NCI-H748 (cell line): ENCODE data around the gene AP3S1.
"Not testable (repeated sequence)": the region's sequence is repeated elsewhere in the genome, so short reads cannot be mapped to it uniquely, and the experiment has no call there.

ENCODE experiments used
- DNase-seq: peaks from one replicate; lab custom pipeline; 2025; ENCODE audit not compliant: unreplicated experiment; lab: John Stamatoyannopoulos, UW

AP3S1 gene

GRCh38 chr5:115869256-115869795 lies 27.6 kb downstream of the AP3S1 start:
- DNase-seq: no peak

DNA sequence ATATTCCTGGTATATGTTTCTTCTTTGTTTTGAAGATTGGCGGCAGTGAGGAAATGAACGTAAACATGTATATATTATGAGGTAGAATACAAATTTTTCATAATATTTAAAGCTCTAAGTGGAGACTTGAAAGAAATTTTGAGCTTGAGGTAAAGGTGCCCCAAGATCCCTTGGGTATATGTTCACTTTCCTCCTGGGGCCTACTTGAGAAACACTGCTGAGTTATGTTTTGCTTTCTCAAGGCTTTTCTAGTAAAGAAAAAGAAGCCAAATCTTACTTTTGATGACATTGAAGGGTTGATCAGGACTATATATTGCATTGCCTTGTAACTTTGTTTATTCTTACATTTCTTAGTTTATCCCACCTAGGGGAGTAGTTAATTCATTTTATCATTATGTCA lies 30.7 kb downstream of the AP3S1 start:
- no peak for DNase-seq

DNA sequence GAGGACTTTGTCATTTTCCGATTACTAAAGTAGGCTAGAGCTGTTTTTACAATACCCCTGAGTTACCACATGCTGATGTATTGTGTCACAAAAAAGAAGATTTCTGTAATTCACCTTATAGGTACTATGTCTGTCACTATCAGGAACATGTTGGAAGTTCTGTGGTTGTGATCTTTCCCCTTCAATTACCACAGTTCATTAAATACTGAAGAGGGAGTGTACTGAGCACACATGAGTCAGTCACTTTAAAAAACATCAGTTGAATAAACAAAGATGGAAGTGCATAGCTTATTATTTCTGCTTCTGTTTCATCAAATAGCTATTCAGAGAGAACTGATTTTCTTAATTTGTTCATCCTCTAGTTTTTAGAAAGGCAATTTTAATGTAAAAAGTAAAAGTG lies 31.7 kb downstream of the AP3S1 start:
- DNase-seq: peak; percentile 77

DNA sequence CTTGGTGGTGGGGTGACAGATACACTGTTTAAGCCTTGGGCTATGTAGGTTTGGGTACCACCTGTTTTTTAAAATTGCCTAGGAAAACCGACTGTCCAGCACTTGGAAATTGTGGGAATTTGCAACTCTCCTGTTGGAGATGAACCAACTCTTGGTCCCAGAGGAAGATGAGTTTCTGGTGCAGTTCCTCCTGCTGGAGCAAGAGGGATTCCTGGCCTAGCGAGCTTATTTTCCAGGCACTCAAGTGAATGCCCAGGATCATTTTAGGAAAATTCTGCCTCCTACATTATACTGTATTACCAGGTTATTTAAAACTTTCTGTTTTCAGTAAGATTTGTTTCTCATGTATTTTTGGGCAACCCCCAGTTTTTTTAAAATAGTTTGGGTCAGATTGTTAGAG lies 33.7 kb downstream of the AP3S1 start:
- DNase-seq: peak; percentile 4

GRCh38 chr5:115877342-115877741 lies 35.6 kb downstream of the AP3S1 start:
- not testable (repeated sequence) for DNase-seq

- not testable (repeated sequence) for DNase-seq
These were observed 40.7 kb downstream of the AP3S1 start for GRCh38 chr5:115882434-115882833.

GRCh38 chr5:115884704-115885103 lies 43.0 kb downstream of the AP3S1 start:
- no peak for DNase-seq

- DNase-seq: not testable (repeated sequence)
These were observed 43.5 kb downstream of the AP3S1 start for GRCh38 chr5:115885208-115885607.

GRCh38 chr5:115888027-115888426 lies 46.3 kb downstream of the AP3S1 start:
- no peak for DNase-seq

DNA sequence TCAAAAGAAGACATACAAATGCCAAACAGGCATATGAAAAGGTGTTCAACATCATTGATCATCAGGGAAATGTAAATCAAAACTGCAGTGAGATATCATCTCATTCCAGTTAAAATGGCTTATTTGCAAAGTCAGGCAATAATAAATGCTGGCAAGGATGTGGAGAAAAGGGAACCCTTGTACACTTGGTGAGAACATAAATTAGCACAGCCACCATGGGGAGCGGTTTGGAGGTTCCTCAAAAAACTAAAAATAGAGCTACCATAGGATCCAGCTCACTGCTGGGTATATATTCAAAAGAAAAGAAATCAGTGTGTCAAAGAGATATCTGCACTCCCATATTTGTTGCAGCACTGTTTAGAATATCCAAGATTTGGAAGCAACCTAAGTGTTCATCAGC lies 50.3 kb downstream of the AP3S1 start:
- DNase-seq: no peak

DNA sequence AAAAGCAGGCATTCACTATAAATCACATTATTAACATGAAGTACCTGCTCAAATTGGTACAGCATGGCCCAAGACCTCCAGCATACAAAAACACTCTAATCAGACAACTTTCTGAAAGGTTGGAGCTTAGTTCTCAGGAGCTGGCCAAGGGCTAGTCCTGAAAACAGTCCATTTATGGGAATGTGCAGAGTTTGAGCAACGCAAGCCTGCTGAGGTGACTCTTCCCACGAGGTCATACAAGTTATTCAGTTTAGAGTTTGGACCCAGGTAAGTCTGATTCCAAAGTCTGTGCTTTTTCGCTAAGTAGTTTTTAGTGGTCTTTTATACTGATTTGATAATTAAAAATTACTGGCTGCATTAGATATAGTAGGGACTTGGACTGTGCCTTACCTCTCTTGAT lies 52.6 kb downstream of the AP3S1 start:
- no peak for DNase-seq

- no peak for DNase-seq
These were observed 54.1 kb downstream of the AP3S1 start for GRCh38 chr5:115895821-115896220.

DNA sequence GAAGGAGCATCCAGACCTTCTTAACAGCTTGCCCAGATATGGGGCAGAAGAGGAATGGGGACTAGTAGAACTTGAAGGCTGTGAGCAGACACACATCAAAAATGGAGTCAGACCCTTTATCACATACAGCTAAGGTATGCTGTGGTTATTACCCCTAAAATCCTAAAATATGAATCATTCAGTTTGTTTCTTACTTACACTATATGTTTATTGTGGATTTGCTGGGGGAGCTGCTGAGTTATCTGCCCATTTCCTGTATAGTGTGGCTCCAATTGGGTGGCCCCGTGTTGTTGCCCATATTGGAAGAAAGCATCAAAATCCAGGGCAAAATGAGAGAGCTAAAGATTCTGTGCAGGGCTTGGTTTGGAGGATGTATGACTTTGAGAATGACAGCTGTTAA lies 56.9 kb downstream of the AP3S1 start:
- no peak for DNase-seq

DNA sequence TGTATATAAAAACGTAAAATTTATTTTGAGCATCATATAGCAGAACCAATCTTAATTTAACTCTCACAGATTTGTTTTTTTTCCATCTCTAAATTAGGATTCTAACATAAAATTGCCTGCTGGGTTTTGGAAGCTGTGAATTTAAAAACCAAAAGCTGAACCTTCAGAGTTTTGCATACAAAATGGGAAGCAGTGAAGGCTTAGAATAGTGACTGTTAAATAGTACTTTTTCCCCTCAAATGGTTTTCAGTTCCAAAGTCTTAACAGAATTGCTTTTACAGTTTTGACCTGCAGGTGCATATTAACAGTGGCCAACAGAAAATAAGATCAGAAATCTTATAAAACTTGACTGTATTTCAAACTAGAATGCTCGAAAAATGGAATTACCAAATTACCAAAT lies 65.4 kb downstream of the AP3S1 start:
- DNase-seq: no peak

- not testable (repeated sequence) for DNase-seq
These were observed 72.1 kb downstream of the AP3S1 start for GRCh38 chr5:115913623-115914400.

DNA sequence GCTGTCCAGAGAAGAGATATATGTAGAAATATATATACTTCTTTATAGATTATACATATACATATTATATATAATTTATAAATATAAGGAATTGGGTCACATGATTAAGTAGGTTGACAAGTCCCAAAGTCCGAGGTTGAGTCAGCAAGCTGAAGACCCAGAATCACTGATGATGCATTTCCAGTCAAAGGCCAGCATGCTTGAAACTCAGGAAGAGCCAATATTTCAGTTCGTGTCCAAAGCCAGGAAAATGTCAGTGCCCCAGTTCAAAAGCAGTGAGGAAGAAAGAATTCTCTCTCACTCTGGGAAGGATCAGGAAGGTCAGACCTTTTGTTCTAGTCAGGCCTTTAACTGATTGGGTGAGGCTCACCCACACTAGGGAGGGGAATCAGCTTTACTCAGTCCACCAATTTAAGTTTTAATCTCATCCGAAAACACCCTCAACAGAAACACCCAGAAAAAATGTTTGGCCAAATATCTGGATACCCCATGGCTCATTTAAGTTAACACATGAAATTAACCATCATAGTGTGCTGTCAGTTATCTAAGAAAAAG lies 78.5 kb downstream of the AP3S1 start:
- DNase-seq: no peak

- not testable (repeated sequence) for DNase-seq
These were observed 87.1 kb downstream of the AP3S1 start for GRCh38 chr5:115928578-115929407.

DNA sequence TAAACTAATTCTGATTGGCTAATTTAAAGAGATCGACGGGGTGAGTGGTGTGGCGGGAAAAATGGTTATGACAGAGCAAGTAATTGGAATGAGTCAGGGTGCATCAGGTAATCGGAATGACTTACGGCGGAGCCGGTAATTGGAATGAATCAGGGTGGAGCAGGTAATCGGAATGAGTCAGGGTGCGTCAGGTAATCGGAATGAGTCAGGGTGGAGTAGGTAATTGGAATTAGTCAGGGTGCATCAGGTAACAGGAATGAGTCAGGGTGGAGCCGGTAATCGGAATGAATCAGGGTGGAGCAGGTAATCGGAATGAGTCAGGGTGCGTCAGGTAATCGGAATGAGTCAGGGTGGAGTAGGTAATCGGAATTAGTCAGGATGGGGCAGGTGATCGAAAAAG lies 88.4 kb downstream of the AP3S1 start:
- DNase-seq: peak; percentile 13

DNA sequence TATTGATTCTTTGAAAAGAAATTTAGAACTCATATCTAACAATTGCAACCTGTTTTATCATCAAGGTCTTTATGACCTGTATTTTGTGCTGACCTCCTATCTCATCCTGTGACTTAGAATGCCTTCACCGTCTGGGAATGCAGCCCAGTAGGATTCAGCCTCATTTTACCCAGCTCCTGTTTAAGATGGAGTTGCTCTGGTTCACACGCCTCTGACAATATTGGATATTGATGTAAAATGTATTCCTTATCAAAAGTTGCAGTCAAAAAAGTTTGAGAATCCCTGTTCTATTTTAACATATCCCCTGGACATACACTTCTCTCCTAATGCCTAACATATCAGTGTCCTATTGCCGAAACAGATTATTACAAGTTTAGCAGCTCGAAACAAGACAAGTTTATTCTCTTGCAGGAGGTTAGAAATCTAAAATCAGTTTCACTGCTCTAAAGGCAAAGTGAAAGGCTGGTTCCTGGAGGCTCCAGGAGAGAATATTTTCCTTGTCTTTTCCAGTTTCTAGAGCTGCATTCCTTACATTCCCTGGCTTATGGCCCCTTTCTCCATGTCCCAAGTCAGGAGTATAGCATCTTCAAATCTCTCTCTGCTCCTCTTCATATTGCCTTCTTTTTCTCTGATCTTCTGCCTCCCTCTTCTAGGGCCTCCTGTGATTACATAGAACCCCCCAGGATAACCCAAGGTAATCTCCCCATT lies 89.0 kb downstream of the AP3S1 start:
- DNase-seq: no peak

- no peak for DNase-seq
These were observed 91.3 kb downstream of the AP3S1 start for GRCh38 chr5:115932991-115933390.

GRCh38 chr5:115934388-115934974 lies 92.7 kb downstream of the AP3S1 start:
- DNase-seq: no peak
